ENCODE measurements around the gene FGF11.
"Not testable (repeated sequence)": the region's sequence is repeated elsewhere in the genome, so short reads cannot be mapped to it uniquely, and the experiment has no call there.

Gene FGF11

DNA sequence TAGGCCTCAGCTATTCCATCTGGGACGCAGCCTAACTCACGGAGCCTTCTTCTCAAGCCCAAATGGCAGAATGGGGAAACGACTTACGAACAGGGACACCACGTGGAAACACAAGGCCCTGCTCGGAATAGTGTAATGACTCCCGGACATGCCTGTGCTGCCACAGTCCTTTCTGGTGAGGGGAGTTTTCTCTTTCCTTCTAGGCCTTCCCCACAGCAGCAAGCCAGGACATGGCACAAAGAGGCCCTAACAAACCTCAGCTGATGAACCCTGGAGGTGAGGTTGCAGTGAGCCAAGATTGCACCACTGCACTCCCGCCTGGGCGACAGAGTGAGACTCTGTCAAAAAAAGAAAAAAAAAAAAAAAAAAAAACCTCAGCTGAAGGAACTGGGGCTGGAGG is 24.8 kb downstream of the FGF11 start:
- no peak for DNase-seq

- no peak for DNase-seq
Observed at GRCh38 chr17:7465597-7466275, 26.4 kb downstream of the FGF11 start.

DNA sequence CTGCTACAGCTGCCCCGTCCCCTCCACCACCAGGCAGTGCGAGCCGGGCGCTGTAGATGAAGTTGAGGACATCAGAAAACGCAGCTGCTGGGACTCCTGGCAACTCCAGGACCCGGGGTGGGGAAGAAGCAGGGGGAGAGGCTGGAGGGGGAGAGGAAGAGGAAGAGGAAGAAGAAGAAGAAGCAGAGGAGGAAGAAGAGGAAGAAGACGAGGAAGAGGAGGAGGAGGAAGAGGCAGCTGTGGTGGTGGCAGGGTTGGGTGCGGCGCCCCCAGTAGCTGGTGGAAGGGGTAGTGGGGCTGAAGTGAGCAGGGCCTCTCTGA is 27.0 kb downstream of the FGF11 start:
- DNase-seq, result no peak

- no peak for DNase-seq
Observed at GRCh38 chr17:7466639-7467341, 27.5 kb downstream of the FGF11 start.

GRCh38 chr17:7467498-7467897 is 28.2 kb downstream of the FGF11 start:
- DNase-seq, result no peak

GRCh38 chr17:7468290-7468689 is 29.0 kb downstream of the FGF11 start:
- no peak for DNase-seq

GRCh38 chr17:7468804-7469389 is 29.6 kb downstream of the FGF11 start:
- DNase-seq, result no peak

GRCh38 chr17:7469843-7470242 is 30.5 kb downstream of the FGF11 start:
- DNase-seq, result not testable (repeated sequence)

- not testable (repeated sequence) for DNase-seq
Observed at GRCh38 chr17:7470457-7470973, 31.2 kb downstream of the FGF11 start.

DNA sequence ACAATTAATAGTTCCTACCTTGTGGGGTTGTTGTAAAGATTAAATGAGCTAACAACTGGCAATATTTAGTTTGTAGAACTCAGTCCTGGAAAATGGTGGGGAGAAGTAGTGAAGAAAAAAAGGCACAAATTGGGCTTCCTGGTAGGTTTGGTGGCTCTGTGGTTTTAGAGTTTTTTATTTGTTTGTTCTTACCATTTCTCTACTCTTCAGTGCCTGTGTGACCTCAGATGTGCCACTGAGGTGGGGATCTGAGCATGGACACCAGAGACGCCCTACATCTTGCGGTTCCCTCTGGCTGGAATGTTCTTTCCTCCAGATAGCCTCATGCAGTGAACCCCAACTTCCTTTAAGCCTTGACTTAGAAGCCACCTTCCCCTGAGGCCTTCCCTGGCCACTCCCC is 32.4 kb downstream of the FGF11 start:
- DNase-seq, result no peak

- not testable (repeated sequence) for DNase-seq
Observed at GRCh38 chr17:7474767-7475166, 35.5 kb downstream of the FGF11 start.

- DNase-seq, result no peak
Observed at GRCh38 chr17:7475764-7476422, 36.6 kb downstream of the FGF11 start.

DNA sequence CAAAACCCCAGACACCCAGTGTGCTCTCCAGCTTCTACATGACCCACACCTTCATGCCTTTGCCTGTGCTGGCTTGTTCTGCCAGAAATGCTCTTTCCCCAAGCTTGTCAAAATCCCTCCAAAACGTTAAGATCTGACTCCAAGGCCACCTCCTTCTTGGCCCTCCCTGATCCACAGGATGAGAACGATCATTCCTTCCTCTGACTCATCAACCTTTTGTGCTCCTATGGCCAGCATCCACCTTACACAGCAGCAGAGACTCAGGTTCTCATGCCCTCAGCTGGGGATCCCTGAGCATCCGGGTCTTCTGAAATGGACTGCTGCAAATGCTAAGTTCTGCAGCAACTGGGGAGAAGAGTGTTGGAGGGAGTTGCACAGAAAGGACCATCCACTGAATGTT is 37.2 kb downstream of the FGF11 start:
- no peak for DNase-seq

GRCh38 chr17:7476951-7477350 is 37.6 kb downstream of the FGF11 start:
- no peak for DNase-seq

GRCh38 chr17:7477392-7478275 is 38.3 kb downstream of the FGF11 start:
- DNase-seq, result peak; percentile 87

DNA sequence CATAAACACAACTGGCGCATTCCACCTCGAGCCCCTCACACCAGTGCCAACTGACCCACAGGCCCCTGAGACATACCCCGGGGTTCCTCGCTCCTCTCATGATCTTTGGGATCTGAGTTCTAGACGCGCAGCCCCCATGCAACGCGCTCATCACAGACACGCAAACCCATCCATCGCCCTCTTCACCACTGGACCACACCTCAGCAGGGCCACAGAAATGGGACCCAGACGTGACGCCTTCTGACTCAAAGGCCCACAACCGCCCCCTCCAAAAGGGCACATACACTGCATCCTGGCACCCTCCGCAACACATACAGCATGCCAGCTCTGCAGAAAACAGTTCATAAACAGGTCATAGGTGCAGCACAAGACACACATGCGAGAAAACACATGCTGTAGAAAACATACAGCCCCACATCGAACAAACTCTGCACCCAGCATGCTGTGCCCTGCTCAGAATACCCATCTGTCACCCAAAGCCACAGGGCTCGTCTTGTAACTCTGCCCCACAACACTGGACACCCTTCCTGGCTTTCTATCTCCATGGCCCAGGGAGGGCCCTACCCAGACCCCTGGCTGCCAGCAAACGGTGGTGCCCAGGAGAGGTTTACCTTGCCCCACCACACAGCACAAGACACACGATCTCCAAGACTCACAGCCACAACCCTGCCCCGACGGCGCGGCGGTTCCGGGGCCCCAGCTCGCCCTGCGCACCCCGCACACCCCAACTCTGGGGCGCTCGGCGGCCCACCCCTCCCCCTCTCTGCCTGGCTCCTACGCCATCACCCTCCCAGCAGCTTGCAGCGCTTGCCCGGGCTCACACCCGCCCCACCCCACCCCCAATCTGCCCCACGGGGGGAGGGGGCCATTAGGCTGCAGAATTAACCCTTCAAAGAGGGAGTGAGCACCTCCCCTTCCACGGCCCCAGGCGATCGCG is 39.2 kb downstream of the FGF11 start:
- DNase-seq, result peak; percentile 72

- DNase-seq, result peak; percentile 74
Observed at GRCh38 chr17:7479213-7480088, 40.1 kb downstream of the FGF11 start, which contains the start of gene ZBTB4. ZBTB4 (minus strand) TSS chr17:7479631; CDS start chr17:7466801, 12,830 bp downstream.

DNA sequence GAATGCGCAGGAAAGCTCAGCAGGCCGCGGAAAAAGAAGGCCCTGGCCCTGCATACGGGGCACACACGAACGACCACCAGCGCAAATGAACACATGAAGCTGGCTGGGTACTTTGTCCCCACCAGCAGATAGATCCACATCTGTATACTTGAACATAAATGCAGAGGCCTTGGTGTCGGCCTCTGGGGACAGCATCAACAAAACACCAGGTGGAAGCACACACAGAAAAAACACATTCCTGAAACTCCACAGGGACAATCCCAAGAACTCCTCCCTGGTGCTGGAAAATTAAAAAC is 40.7 kb downstream of the FGF11 start:
- no peak for DNase-seq

DNA sequence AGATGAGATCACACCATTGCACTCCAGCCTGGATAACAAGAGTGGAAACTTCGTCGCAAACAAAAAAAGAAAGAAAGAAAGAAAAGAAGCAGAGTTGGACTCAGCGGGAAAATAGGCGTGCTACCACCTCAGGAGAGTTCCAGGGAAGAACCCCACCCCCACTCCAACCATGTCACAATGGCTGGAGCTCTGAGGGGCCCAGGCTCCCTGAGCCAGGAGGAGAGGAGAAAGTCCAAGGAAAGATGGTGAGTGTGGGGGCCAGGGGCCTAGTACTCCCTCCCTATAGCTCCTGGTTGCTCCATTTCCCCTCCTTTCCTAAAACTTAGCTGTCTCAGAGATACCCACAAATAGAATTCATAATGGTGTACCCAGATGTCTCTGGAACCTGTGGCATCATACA is 42.0 kb downstream of the FGF11 start, which contains the start of gene SLC35G6:
SLC35G6 (plus strand) TSS at position 172 of the 400 bp plus-strand sequence; CDS start at position 243, 71 bp downstream.
- not testable (repeated sequence) for DNase-seq

All from NCI-H82 (cell line).